ENCODE measurements around the gene ADIPOR2. TPM values are rescaled to one million over a fixed set of nuclear protein-coding genes. Genes with fewer than 3 reads are reported as not detected.

Gene ADIPOR2
- total and polyA plus RNA-seq, 10 of the 15 experiments (the other 5 are each of a cell fraction or from before 2014, with no cell fraction given), result 8.6 to 65.0 (median 38.0) TPM

DNA sequence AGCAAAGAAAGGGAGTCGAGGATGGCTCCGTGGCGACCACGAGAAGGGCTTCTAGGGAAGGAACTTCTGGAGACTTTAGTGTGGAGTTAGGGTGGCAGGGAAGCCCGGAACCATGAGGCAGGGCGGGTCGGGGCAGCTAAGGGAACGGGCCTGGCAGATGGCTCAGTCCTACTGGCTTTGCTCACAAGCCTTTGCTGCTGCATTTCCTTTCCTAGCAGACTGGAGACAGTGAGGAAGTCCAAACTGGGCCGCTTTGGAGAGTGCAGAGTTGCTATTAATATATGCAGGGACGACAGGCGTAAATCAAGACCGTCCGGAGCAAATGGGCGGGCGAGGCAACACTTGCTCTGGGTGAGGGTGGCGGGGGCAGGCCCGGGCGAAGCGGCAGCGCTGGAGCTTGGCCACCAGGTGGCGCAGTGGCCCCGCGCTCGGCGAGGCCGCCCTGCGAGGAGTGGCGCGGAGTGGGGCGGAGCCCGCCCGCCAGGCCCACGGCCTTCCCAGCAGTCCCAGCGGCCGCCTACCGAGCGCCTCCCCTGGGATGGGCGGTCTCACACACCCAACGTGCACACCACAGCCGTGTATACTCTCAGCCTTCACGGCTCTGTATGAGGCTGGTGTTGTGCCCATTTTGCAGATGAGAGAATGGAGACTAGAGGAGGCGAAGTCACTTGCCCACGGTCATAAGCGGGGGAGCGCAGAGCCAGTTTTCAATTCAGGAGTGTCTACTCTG lies 105.1 kb downstream of the ADIPOR2 start (continued):
- TF ChIP-seq, protein P1, sequence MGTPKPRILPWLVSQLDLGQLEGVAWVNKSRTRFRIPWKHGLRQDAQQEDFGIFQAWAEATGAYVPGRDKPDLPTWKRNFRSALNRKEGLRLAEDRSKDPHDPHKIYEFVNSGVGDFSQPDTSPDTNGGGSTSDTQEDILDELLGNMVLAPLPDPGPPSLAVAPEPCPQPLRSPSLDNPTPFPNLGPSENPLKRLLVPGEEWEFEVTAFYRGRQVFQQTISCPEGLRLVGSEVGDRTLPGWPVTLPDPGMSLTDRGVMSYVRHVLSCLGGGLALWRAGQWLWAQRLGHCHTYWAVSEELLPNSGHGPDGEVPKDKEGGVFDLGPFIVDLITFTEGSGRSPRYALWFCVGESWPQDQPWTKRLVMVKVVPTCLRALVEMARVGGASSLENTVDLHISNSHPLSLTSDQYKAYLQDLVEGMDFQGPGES (IDR thresholded peaks at IDR 0.05), result no peak
- TF ChIP-seq CEBPB (IDR thresholded peaks at IDR 0.05; ENCODE audit: borderline replicate concordance in 1 of 2, low read depth in 2 of 2, low read length in 2 of 2), result no peak
- TF ChIP-seq, protein P2, sequence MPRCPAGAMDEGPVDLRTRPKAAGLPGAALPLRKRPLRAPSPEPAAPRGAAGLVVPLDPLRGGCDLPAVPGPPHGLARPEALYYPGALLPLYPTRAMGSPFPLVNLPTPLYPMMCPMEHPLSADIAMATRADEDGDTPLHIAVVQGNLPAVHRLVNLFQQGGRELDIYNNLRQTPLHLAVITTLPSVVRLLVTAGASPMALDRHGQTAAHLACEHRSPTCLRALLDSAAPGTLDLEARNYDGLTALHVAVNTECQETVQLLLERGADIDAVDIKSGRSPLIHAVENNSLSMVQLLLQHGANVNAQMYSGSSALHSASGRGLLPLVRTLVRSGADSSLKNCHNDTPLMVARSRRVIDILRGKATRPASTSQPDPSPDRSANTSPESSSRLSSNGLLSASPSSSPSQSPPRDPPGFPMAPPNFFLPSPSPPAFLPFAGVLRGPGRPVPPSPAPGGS (IDR thresholded peaks at IDR 0.05; ENCODE audit: borderline replicate concordance, insufficient read depth, low read depth, low read length, poor library complexity, severe bottlenecking), result no peak
- TF ChIP-seq, protein P3, sequence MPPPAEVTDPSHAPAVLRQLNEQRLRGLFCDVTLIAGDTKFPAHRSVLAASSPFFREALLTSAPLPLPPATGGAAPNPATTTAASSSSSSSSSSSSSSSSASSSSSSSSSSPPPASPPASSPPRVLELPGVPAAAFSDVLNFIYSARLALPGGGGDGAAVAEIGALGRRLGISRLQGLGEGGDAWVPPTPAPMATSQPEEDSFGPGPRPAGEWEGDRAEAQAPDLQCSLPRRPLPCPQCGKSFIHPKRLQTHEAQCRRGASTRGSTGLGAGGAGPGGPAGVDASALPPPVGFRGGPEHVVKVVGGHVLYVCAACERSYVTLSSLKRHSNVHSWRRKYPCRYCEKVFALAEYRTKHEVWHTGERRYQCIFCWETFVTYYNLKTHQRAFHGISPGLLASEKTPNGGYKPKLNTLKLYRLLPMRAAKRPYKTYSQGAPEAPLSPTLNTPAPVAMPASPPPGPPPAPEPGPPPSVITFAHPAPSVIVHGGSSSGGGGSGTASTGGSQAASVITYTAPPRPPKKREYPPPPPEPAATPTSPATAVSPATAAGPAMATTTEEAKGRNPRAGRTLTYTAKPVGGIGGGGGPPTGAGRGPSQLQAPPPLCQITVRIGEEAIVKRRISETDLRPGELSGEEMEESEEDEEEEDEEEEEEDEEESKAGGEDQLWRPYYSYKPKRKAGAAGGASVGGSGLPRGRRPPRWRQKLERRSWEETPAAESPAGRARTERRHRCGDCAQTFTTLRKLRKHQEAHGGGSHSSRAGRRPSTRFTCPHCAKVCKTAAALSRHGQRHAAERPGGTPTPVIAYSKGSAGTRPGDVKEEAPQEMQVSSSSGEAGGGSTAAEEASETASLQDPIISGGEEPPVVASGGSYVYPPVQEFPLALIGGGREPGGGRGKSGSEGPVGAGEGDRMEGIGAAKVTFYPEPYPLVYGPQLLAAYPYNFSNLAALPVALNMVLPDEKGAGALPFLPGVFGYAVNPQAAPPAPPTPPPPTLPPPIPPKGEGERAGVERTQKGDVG (CRISPR knock-in tag; IDR thresholded peaks at IDR 0.05), result no peak
- TF ChIP-seq, protein P4, sequence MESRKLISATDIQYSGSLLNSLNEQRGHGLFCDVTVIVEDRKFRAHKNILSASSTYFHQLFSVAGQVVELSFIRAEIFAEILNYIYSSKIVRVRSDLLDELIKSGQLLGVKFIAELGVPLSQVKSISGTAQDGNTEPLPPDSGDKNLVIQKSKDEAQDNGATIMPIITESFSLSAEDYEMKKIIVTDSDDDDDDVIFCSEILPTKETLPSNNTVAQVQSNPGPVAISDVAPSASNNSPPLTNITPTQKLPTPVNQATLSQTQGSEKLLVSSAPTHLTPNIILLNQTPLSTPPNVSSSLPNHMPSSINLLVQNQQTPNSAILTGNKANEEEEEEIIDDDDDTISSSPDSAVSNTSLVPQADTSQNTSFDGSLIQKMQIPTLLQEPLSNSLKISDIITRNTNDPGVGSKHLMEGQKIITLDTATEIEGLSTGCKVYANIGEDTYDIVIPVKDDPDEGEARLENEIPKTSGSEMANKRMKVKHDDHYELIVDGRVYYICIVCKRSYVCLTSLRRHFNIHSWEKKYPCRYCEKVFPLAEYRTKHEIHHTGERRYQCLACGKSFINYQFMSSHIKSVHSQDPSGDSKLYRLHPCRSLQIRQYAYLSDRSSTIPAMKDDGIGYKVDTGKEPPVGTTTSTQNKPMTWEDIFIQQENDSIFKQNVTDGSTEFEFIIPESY (IDR thresholded peaks at IDR 0.05), result no peak
- peak; percentile 67; the same call in 1 of the 2 replicates for TF ChIP-seq ZNF207 (IDR thresholded peaks at IDR 0.05; ENCODE audit: borderline replicate concordance)
- peak; percentile 73; the same call in 1 of the 2 replicates for TF ChIP-seq POLR2AphosphoS2 (IDR thresholded peaks at IDR 0.05; ENCODE audit: low read depth, low read length)
- TF ChIP-seq NFXL1 (IDR thresholded peaks at IDR 0.05; ENCODE audit: borderline replicate concordance), result no peak
- TF ChIP-seq, protein P5, sequence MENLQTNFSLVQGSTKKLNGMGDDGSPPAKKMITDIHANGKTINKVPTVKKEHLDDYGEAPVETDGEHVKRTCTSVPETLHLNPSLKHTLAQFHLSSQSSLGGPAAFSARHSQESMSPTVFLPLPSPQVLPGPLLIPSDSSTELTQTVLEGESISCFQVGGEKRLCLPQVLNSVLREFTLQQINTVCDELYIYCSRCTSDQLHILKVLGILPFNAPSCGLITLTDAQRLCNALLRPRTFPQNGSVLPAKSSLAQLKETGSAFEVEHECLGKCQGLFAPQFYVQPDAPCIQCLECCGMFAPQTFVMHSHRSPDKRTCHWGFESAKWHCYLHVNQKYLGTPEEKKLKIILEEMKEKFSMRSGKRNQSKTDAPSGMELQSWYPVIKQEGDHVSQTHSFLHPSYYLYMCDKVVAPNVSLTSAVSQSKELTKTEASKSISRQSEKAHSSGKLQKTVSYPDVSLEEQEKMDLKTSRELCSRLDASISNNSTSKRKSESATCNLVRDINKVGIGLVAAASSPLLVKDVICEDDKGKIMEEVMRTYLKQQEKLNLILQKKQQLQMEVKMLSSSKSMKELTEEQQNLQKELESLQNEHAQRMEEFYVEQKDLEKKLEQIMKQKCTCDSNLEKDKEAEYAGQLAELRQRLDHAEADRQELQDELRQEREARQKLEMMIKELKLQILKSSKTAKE (IDR thresholded peaks at IDR 0.05; ENCODE audit: low read depth, poor library complexity, severe bottlenecking), result no peak
- TF ChIP-seq GABPA (IDR thresholded peaks at IDR 0.05; ENCODE audit: low read depth), result no peak
- no peak for TF ChIP-seq SMAD1 (IDR thresholded peaks at IDR 0.05; ENCODE audit: low read depth, partially characterized antibody)
- TF ChIP-seq PAX5 (IDR thresholded peaks at IDR 0.05; ENCODE audit: borderline replicate concordance, low read depth, low read length), result peak; percentile 4; the same call in 1 of the 2 replicates
- TF ChIP-seq TCF7 (IDR thresholded peaks at IDR 0.05; ENCODE audit: borderline replicate concordance), result no peak
- 0 out of 2 replicates have a peak, but pooled peaks have one; percentile 7 for TF ChIP-seq TCF3 (IDR thresholded peaks at IDR 0.05; ENCODE audit: borderline replicate concordance, insufficient read depth, low read depth, low read length)
- TF ChIP-seq BACH1 (IDR thresholded peaks at IDR 0.05; ENCODE audit: borderline replicate concordance), result peak; percentile 90
- peak; percentile 78 for TF ChIP-seq RAD21 (IDR thresholded peaks at IDR 0.05; ENCODE audit: insufficient read depth, low read depth, low read length)
- peak; percentile 87 for TF ChIP-seq LARP7 (IDR thresholded peaks at IDR 0.05)

Data from GM12878 (cell line).